ENCODE measurements around the gene MINDY4.
"Not testable (repeated sequence)": the region's sequence is repeated elsewhere in the genome, so short reads cannot be mapped to it uniquely, and the experiment has no call there.

MINDY4 gene

GRCh38 chr7:30802812-30803211, 31.6 kb downstream of the MINDY4 start:
- Histone ChIP-seq H3K27ac (ENCODE audit: low read depth in 2 of 2, low read length in 2 of 2) (no peak overlapping the region), H3K4me1 (ENCODE audit: control insufficient read depth in 2 of 2, insufficient read depth in 2 of 2, low read length in 2 of 2) (peaks cover under 1 to 2% of the 10 kb centered on the region in 2 donors), H3K9ac (ENCODE audit: low read depth in 1 of 2, low read length in 2 of 2) (no peak overlapping the region), H3K27me3 (ENCODE audit: control insufficient read depth in 2 of 2, insufficient read depth in 2 of 2, low read length in 2 of 2) (no peaks in the 10 kb centered on the region), H3K4me3 (ENCODE audit: low read length in 2 of 2) (no peak overlapping the region), H3K9me3 (ENCODE audit: control insufficient read depth in 2 of 2, low read length in 2 of 2) (no peaks in the 10 kb centered on the region), H3K36me3 (ENCODE audit: control insufficient read depth in 2 of 2, insufficient read depth in 2 of 2, low read length in 2 of 2) (no peaks in the 10 kb centered on the region)

DNA sequence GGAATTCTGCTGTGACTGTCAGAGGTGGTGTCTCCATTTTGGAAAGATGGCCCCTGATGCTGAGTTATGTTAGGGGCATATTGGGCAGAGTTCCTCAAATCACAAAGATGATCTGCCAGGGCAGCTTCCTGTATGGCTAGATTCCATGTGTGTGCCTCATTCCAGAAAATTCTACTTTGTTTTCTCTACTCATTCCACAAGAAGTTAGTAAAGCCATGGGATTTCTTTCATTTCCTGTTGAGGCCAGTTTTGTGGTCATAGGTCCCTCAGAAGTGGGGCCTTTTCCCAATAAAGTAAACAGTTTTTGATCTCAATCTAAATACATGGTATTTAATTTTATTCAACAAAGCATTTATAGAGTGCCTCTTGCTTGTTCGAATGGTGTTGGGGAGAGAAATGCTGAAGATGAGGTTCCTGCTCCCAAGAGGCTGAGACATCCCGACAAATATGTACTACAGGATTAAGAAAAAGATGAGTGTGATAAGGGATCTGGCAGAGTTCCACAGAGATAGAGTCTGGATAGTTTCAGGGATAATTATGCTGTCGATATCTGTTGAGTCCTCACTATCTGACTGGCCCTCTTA, 33.0 kb downstream of the MINDY4 start:
- no peaks in the 10 kb centered on the region for H3K36me3 ChIP-seq (ENCODE audit: control insufficient read depth in 2 of 2, insufficient read depth in 2 of 2, low read length in 2 of 2)
- no peak overlapping the region for H3K27ac ChIP-seq (ENCODE audit: low read depth in 2 of 2, low read length in 2 of 2)
- H3K4me3 ChIP-seq (ENCODE audit: low read length in 2 of 2): no peak overlapping the region
- no peaks in the 10 kb centered on the region for H3K27me3 ChIP-seq (ENCODE audit: control insufficient read depth in 2 of 2, insufficient read depth in 2 of 2, low read length in 2 of 2)
- H3K4me1 ChIP-seq (ENCODE audit: control insufficient read depth in 2 of 2, insufficient read depth in 2 of 2, low read length in 2 of 2): no peaks in the 10 kb centered on the region
- H3K9ac ChIP-seq (ENCODE audit: low read depth in 1 of 2, low read length in 2 of 2): no peak overlapping the region
- no peaks in the 10 kb centered on the region for H3K9me3 ChIP-seq (ENCODE audit: control insufficient read depth in 2 of 2, low read length in 2 of 2)

DNA sequence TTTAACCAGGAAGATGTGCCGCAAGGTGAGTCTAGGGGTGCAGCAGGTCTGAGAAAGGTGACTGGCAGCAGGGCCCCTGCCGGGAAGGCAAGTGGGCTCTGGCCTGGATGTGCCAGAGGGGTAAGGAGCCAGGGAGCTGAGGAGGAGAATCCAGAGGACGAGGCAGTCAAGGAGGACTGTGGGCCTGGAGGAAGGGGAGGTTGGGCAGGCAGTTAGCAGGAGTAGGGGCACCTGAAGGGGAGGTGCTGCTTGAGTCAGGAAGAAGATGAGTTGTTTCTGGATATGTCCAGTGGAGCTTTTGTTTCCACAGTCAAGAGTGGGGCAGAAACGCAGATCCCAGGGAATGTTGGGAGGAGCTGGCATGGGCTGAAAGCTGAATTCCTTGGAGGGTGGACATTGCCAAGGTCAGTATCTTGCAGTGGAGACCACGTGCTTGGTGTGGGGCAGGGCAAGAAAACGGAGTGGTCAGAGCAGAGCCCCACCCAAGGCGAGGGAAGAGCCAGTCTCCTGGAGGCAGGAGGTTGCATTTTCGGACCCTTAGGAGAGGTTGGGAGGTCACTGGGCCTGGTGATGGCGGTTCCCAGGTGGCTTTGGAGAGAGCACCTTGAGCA, 34.0 kb downstream of the MINDY4 start:
- Histone ChIP-seq H3K4me1 (ENCODE audit: control insufficient read depth in 2 of 2, insufficient read depth in 2 of 2, low read length in 2 of 2) (no peaks in the 10 kb centered on the region), H3K4me3 (ENCODE audit: low read length in 2 of 2) (no peak overlapping the region), H3K27ac (ENCODE audit: low read depth in 2 of 2, low read length in 2 of 2) (no peak overlapping the region), H3K9ac (ENCODE audit: low read depth in 1 of 2, low read length in 2 of 2) (no peak overlapping the region), H3K36me3 (ENCODE audit: control insufficient read depth in 2 of 2, insufficient read depth in 2 of 2, low read length in 2 of 2) (no peaks in the 10 kb centered on the region), H3K9me3 (ENCODE audit: control insufficient read depth in 2 of 2, low read length in 2 of 2) (no peaks in the 10 kb centered on the region), H3K27me3 (ENCODE audit: control insufficient read depth in 2 of 2, insufficient read depth in 2 of 2, low read length in 2 of 2) (no peaks in the 10 kb centered on the region)

- H3K27ac ChIP-seq (ENCODE audit: low read depth in 2 of 2, low read length in 2 of 2): no peak overlapping the region
- H3K36me3 ChIP-seq (ENCODE audit: control insufficient read depth in 2 of 2, insufficient read depth in 2 of 2, low read length in 2 of 2): no peaks in the 10 kb centered on the region
- H3K27me3 ChIP-seq (ENCODE audit: control insufficient read depth in 2 of 2, insufficient read depth in 2 of 2, low read length in 2 of 2): no peaks in the 10 kb centered on the region
- H3K9ac ChIP-seq (ENCODE audit: low read depth in 1 of 2, low read length in 2 of 2): no peak overlapping the region
- H3K9me3 ChIP-seq (ENCODE audit: control insufficient read depth in 2 of 2, low read length in 2 of 2): no peaks in the 10 kb centered on the region
- H3K4me3 ChIP-seq (ENCODE audit: low read length in 2 of 2): no peak overlapping the region
- no peaks in the 10 kb centered on the region for H3K4me1 ChIP-seq (ENCODE audit: control insufficient read depth in 2 of 2, insufficient read depth in 2 of 2, low read length in 2 of 2)
Observed at GRCh38 chr7:30805931-30806330, 34.7 kb downstream of the MINDY4 start.

- not testable (repeated sequence) for H3K9ac ChIP-seq (ENCODE audit: low read depth in 1 of 2, low read length in 2 of 2); H3K4me1 ChIP-seq (ENCODE audit: control insufficient read depth in 2 of 2, insufficient read depth in 2 of 2, low read length in 2 of 2); H3K9me3 ChIP-seq (ENCODE audit: control insufficient read depth in 2 of 2, low read length in 2 of 2); H3K27ac ChIP-seq (ENCODE audit: low read depth in 2 of 2, low read length in 2 of 2); H3K27me3 ChIP-seq (ENCODE audit: control insufficient read depth in 2 of 2, insufficient read depth in 2 of 2, low read length in 2 of 2); H3K4me3 ChIP-seq (ENCODE audit: low read length in 2 of 2); H3K36me3 ChIP-seq (ENCODE audit: control insufficient read depth in 2 of 2, insufficient read depth in 2 of 2, low read length in 2 of 2)
Observed at GRCh38 chr7:30807477-30807876, 36.3 kb downstream of the MINDY4 start.

DNA sequence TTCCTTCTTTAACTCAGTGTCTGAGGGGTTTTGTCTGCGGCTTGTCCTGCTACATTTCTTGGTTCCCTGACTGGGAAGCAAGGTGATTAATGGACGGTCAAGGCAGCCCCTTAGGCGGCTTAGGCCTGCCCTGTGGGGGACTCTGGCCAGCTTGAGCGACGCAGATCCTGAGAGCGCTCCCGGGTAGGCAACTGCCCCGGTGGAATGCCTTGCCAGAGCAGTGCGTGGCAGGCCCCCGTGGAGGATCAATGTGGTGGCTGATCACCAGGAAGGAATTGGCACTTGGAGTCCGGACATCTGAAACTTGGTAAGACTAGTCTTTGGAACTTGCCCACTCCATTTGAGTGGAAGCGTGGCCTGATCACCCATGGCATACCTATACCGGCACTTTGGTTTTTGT, 36.7 kb downstream of the MINDY4 start:
- H3K9ac ChIP-seq (ENCODE audit: low read depth in 1 of 2, low read length in 2 of 2); H3K27me3 ChIP-seq (ENCODE audit: control insufficient read depth in 2 of 2, insufficient read depth in 2 of 2, low read length in 2 of 2); H3K36me3 ChIP-seq (ENCODE audit: control insufficient read depth in 2 of 2, insufficient read depth in 2 of 2, low read length in 2 of 2); H3K4me3 ChIP-seq (ENCODE audit: low read length in 2 of 2); H3K4me1 ChIP-seq (ENCODE audit: control insufficient read depth in 2 of 2, insufficient read depth in 2 of 2, low read length in 2 of 2); H3K27ac ChIP-seq (ENCODE audit: low read depth in 2 of 2, low read length in 2 of 2); H3K9me3 ChIP-seq (ENCODE audit: control insufficient read depth in 2 of 2, low read length in 2 of 2): not testable (repeated sequence)

- Histone ChIP-seq H3K27ac (ENCODE audit: low read depth in 2 of 2, low read length in 2 of 2) (no peak overlapping the region), H3K9me3 (ENCODE audit: control insufficient read depth in 2 of 2, low read length in 2 of 2) (no peaks in the 10 kb centered on the region), H3K9ac (ENCODE audit: low read depth in 1 of 2, low read length in 2 of 2) (no peak overlapping the region), H3K36me3 (ENCODE audit: control insufficient read depth in 2 of 2, insufficient read depth in 2 of 2, low read length in 2 of 2) (no peaks in the 10 kb centered on the region), H3K4me1 (ENCODE audit: control insufficient read depth in 2 of 2, insufficient read depth in 2 of 2, low read length in 2 of 2) (no peaks in the 10 kb centered on the region), H3K4me3 (ENCODE audit: low read length in 2 of 2) (no peak overlapping the region), H3K27me3 (ENCODE audit: control insufficient read depth in 2 of 2, insufficient read depth in 2 of 2, low read length in 2 of 2) (no peaks in the 10 kb centered on the region)
Observed at GRCh38 chr7:30810986-30811385, 39.8 kb downstream of the MINDY4 start.

- Histone ChIP-seq H3K9ac (ENCODE audit: low read depth in 1 of 2, low read length in 2 of 2) (no peak overlapping the region), H3K4me1 (ENCODE audit: control insufficient read depth in 2 of 2, insufficient read depth in 2 of 2, low read length in 2 of 2) (no peaks in the 10 kb centered on the region), H3K9me3 (ENCODE audit: control insufficient read depth in 2 of 2, low read length in 2 of 2) (no peaks in the 10 kb centered on the region), H3K4me3 (ENCODE audit: low read length in 2 of 2) (no peak overlapping the region), H3K27me3 (ENCODE audit: control insufficient read depth in 2 of 2, insufficient read depth in 2 of 2, low read length in 2 of 2) (no peaks in the 10 kb centered on the region), H3K27ac (ENCODE audit: low read depth in 2 of 2, low read length in 2 of 2) (no peak overlapping the region), H3K36me3 (ENCODE audit: control insufficient read depth in 2 of 2, insufficient read depth in 2 of 2, low read length in 2 of 2) (no peaks in the 10 kb centered on the region)
Observed at GRCh38 chr7:30812676-30813075, 41.5 kb downstream of the MINDY4 start.

GRCh38 chr7:30813466-30813865, 42.2 kb downstream of the MINDY4 start:
- no peaks in the 10 kb centered on the region for H3K27me3 ChIP-seq (ENCODE audit: control insufficient read depth in 2 of 2, insufficient read depth in 2 of 2, low read length in 2 of 2)
- no peak overlapping the region for H3K27ac ChIP-seq (ENCODE audit: low read depth in 2 of 2, low read length in 2 of 2)
- no peak overlapping the region for H3K9ac ChIP-seq (ENCODE audit: low read depth in 1 of 2, low read length in 2 of 2)
- H3K9me3 ChIP-seq (ENCODE audit: control insufficient read depth in 2 of 2, low read length in 2 of 2): no peaks in the 10 kb centered on the region
- no peaks in the 10 kb centered on the region for H3K36me3 ChIP-seq (ENCODE audit: control insufficient read depth in 2 of 2, insufficient read depth in 2 of 2, low read length in 2 of 2)
- H3K4me1 ChIP-seq (ENCODE audit: control insufficient read depth in 2 of 2, insufficient read depth in 2 of 2, low read length in 2 of 2): no peaks in the 10 kb centered on the region
- H3K4me3 ChIP-seq (ENCODE audit: low read length in 2 of 2): no peak overlapping the region

GRCh38 chr7:30814700-30815387, 43.6 kb downstream of the MINDY4 start:
- H3K9ac ChIP-seq (ENCODE audit: low read depth in 1 of 2, low read length in 2 of 2): no peak overlapping the region
- no peaks in the 10 kb centered on the region for H3K27me3 ChIP-seq (ENCODE audit: control insufficient read depth in 2 of 2, insufficient read depth in 2 of 2, low read length in 2 of 2)
- H3K4me3 ChIP-seq (ENCODE audit: low read length in 2 of 2): no peak overlapping the region
- no peaks in the 10 kb centered on the region for H3K4me1 ChIP-seq (ENCODE audit: control insufficient read depth in 2 of 2, insufficient read depth in 2 of 2, low read length in 2 of 2)
- H3K36me3 ChIP-seq (ENCODE audit: control insufficient read depth in 2 of 2, insufficient read depth in 2 of 2, low read length in 2 of 2): no peaks in the 10 kb centered on the region
- H3K9me3 ChIP-seq (ENCODE audit: control insufficient read depth in 2 of 2, low read length in 2 of 2): no peaks in the 10 kb centered on the region
- peak overlapping the region; percentile 31 to 38 for H3K27ac ChIP-seq (ENCODE audit: low read depth in 2 of 2, low read length in 2 of 2)

All from mucosa of rectum (tissue), 2 donors.